Prostate gland (tissue), 2 donors: ENCODE results near the gene CFAP100.

Experiments
- CTCF ChIP-seq, 4 experiments: fragments of 200-600 bp in 2 of 4; fragments of 450-650 bp in 2 of 4; sonication (generic) in 2 of 4; IDR thresholded peaks; 1 replicate in 3 of 4; 2 replicates in 1 of 4; pipeline ENCODE4 v1.5.1; 2016 to 2019; ENCODE audit warnings: antibody characterized with exemption in 4 of 4, mild to moderate bottlenecking in 2 of 4, moderate library complexity in 2 of 4
- POLR2AphosphoS5 ChIP-seq: sonication (generic); formaldehyde crosslinking; IDR thresholded peaks from one replicate; pipeline ENCODE4 v1.6.1; 2017; ENCODE audit warnings: antibody characterized with exemption

GRCh38 chr3:126408099-126408498, 13.4 kb downstream of the CFAP100 start:
- TF ChIP-seq POLR2AphosphoS5 (no peak), CTCF (IDR thresholded peaks at IDR 0.05) (no peak)
